ENCODE measurements around the gene GLIS1.

The GLIS1 gene

DNA sequence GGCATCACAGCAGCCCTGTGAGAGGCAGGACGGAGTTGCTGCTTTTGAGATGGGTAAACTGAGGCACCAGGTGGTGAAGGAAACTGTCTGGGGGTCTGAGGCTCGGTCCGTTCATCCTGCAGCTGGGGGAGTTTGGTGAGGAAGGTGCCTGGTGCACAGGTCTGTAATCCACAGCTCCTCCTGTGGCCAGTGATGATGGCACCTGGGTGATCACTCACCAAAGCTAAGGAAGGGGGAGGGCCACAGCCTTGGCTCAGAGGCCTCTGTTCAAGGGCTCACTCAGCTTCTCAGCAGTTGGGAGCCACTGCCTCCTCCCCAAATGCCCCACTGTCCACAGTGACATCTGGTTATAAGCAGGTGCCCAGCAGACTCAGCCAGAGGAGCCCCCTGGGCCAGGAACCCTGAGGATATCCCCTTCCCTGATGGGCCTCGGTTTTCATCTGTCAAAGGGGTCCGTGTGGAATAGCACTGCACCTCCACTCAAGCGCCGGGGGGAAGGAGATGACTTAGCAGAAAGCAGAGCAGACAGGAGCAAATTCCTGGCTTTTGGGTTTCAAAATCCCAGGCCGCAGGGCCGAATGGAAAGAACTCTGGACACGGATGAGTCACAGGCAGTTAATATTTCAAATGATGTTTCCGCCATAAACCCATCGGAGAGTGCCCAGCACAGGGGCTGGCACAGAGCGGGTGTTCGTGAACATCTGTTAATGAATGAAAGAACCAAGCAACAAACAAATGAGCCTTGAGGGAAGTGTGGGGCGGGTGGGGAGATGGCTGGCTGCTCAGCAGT, 197.0 kb downstream of the GLIS1 start:
- Histone ChIP-seq H3K4me1 (ENCODE audit: control insufficient read depth in 5 of 5, insufficient read depth in 5 of 5, low read length in 5 of 5) (peaks cover 0 to 12% (median 10%) of the 10 kb centered on the region in 5 donors), H3K4me3 (ENCODE audit: low read depth in 1 of 5, low read length in 5 of 5) (no peak overlapping the region), H3K27ac (ENCODE audit: low read depth, low read length) (no peak overlapping the region), H3K9me3 (ENCODE audit: control insufficient read depth in 5 of 5, low read length in 5 of 5) (no peaks in the 10 kb centered on the region), H3K9ac (ENCODE audit: low read length in 5 of 5) (no peak overlapping the region), H3K27me3 (ENCODE audit: control insufficient read depth in 5 of 5, insufficient read depth in 4 of 5, low read length in 5 of 5) (no peaks in the 10 kb centered on the region), H3K36me3 (ENCODE audit: control insufficient read depth in 5 of 5, insufficient read depth in 5 of 5, low read length in 5 of 5) (no peaks in the 10 kb centered on the region)

DNA sequence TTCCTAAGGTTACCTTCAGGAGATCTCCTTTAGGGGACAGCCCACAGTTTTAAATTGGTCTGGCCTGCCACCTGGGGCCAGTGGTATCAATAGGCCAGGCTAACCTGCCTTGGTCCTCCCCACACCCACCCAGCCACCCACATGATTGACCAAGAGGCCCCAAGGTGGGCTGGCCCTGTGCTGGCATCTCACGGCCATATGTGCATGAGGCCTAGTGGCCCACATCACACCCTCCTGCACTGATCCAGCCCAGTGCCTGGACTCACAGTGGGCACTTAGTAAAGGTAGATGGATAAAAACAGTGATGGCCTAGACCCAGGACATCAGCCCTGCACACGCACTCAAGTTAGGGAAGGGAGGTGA, 197.7 kb downstream of the GLIS1 start:
- no peaks in the 10 kb centered on the region for H3K36me3 ChIP-seq (ENCODE audit: control insufficient read depth in 5 of 5, insufficient read depth in 5 of 5, low read length in 5 of 5)
- peaks cover 0 to 12% (median 10%) of the 10 kb centered on the region in 5 donors for H3K4me1 ChIP-seq (ENCODE audit: control insufficient read depth in 5 of 5, insufficient read depth in 5 of 5, low read length in 5 of 5)
- no peaks in the 10 kb centered on the region for H3K27me3 ChIP-seq (ENCODE audit: control insufficient read depth in 5 of 5, insufficient read depth in 4 of 5, low read length in 5 of 5)
- no peak overlapping the region for H3K9ac ChIP-seq (ENCODE audit: low read length in 5 of 5)
- H3K9me3 ChIP-seq (ENCODE audit: control insufficient read depth in 5 of 5, low read length in 5 of 5) = no peaks in the 10 kb centered on the region
- no peak overlapping the region for H3K4me3 ChIP-seq (ENCODE audit: low read depth in 1 of 5, low read length in 5 of 5)
- H3K27ac ChIP-seq (ENCODE audit: low read depth, low read length) = no peak overlapping the region

DNA sequence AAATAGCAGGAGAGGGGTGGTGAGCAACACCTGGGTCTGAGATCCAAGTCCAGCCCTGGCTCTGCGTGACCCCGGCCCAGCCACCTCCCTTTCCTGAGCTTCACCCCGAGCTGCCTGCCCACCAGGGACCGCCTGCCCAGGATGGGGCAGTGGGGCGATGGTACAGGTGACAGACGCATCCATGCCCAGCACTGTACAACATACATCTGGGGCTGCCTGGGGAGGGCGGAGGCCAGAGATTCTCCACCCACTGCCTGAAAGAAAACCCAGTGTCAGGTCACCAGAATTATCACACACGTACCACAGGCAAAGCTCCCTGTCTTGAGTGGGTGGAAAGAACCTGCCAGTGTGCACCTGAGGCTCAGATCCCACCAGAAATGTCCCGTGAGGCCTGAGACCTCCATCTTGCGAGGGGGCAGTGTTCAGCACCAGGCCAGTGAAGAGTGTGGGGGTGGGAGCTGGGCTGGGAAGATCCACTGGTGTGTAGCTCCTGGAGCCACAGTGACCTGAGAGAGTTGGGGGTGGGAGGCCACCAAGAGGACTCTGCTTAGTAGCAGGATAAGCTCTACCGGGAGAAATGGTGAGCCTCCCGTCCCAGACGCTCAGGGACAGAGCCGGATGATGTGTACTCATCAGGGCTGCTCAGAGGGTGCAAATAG, 198.2 kb downstream of the GLIS1 start:
- no peak overlapping the region for H3K27ac ChIP-seq (ENCODE audit: low read depth, low read length)
- H3K9me3 ChIP-seq (ENCODE audit: control insufficient read depth in 5 of 5, low read length in 5 of 5) = no peaks in the 10 kb centered on the region
- no peak overlapping the region for H3K9ac ChIP-seq (ENCODE audit: low read length in 5 of 5)
- H3K4me1 ChIP-seq (ENCODE audit: control insufficient read depth in 5 of 5, insufficient read depth in 5 of 5, low read length in 5 of 5) = peaks cover 0 to 12% (median 10%) of the 10 kb centered on the region in 5 donors
- H3K27me3 ChIP-seq (ENCODE audit: control insufficient read depth in 5 of 5, insufficient read depth in 4 of 5, low read length in 5 of 5) = peaks cover 0 to under 1% (median 0%) of the 10 kb centered on the region in 5 donors
- no peak overlapping the region for H3K4me3 ChIP-seq (ENCODE audit: low read depth in 1 of 5, low read length in 5 of 5)
- H3K36me3 ChIP-seq (ENCODE audit: control insufficient read depth in 5 of 5, insufficient read depth in 5 of 5, low read length in 5 of 5) = no peaks in the 10 kb centered on the region

DNA sequence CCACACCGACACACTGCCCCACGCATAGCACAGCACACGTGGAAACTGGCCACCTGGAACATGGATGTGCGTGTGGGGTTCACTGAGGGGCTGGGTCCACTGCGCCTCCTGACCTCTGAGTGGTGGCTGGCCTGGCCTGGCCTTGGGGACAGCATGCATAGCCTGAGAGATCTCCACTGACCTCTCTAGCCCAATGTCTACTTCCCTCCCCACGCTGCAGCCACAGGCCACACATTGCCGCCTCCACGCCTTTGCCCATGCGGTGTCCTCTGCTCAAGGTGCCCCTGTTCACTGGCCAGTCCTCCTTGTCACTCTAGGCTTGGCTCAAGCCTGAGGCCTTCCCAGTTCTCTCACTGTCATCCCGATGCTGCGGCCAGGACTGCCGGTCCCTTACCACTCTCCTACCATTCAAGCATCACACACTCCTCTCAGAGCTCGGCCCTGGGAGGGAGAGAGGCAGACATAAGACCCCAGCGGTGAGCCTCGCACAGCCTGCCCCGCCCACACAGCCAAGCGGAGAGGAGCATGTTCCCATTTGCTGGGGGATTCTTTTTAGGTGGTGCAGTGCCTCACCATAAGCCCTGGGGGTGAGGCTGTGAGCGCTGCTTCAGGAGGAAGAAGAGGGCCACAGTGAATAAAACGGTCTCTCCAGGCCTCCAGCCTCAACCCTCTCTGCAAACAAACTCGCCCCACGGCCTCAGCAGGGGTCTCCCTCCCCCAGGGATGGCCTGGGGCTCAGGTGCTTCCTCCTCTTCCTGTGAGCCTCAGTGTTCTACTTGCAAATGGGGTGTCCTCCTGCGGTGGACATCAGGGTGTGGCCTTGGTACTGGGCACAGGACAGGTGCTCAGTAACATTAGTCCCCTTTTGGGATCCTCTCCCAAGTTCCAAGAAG, 199.0 kb downstream of the GLIS1 start:
- peaks cover 0 to 12% (median 10%) of the 10 kb centered on the region in 5 donors for H3K4me1 ChIP-seq (ENCODE audit: control insufficient read depth in 5 of 5, insufficient read depth in 5 of 5, low read length in 5 of 5)
- no peak overlapping the region for H3K27ac ChIP-seq (ENCODE audit: low read depth, low read length)
- H3K9me3 ChIP-seq (ENCODE audit: control insufficient read depth in 5 of 5, low read length in 5 of 5) = no peaks in the 10 kb centered on the region
- no peak overlapping the region for H3K9ac ChIP-seq (ENCODE audit: low read length in 5 of 5)
- H3K4me3 ChIP-seq (ENCODE audit: low read depth in 1 of 5, low read length in 5 of 5) = no peak overlapping the region
- peaks cover 0 to 5% (median 0%) of the 10 kb centered on the region in 5 donors for H3K27me3 ChIP-seq (ENCODE audit: control insufficient read depth in 5 of 5, insufficient read depth in 4 of 5, low read length in 5 of 5)
- no peaks in the 10 kb centered on the region for H3K36me3 ChIP-seq (ENCODE audit: control insufficient read depth in 5 of 5, insufficient read depth in 5 of 5, low read length in 5 of 5)

DNA sequence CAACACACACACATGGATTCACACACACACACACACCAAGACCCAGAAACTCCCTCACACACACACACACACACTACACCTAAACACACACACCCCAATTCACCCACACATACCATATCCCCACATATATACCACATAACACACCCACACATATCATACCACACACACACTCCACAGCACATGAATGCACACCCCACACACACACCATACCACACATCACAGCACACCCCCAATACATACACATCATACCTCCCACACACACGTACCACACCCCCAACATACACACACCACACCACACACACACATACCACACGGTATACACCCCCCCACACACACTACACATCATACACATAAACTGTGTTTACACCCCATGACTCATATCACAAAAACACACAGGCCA, 199.7 kb downstream of the GLIS1 start:
- H3K27me3 ChIP-seq (ENCODE audit: control insufficient read depth in 5 of 5, insufficient read depth in 4 of 5, low read length in 5 of 5) = peaks cover 0 to 5% (median 0%) of the 10 kb centered on the region in 5 donors
- H3K9me3 ChIP-seq (ENCODE audit: control insufficient read depth in 5 of 5, low read length in 5 of 5) = no peaks in the 10 kb centered on the region
- no peak overlapping the region for H3K27ac ChIP-seq (ENCODE audit: low read depth, low read length)
- no peak overlapping the region for H3K9ac ChIP-seq (ENCODE audit: low read length in 5 of 5)
- H3K36me3 ChIP-seq (ENCODE audit: control insufficient read depth in 5 of 5, insufficient read depth in 5 of 5, low read length in 5 of 5) = no peaks in the 10 kb centered on the region
- H3K4me1 ChIP-seq (ENCODE audit: control insufficient read depth in 5 of 5, insufficient read depth in 5 of 5, low read length in 5 of 5) = peaks cover 0 to 12% (median 10%) of the 10 kb centered on the region in 5 donors
- no peak overlapping the region for H3K4me3 ChIP-seq (ENCODE audit: low read depth in 1 of 5, low read length in 5 of 5)

DNA sequence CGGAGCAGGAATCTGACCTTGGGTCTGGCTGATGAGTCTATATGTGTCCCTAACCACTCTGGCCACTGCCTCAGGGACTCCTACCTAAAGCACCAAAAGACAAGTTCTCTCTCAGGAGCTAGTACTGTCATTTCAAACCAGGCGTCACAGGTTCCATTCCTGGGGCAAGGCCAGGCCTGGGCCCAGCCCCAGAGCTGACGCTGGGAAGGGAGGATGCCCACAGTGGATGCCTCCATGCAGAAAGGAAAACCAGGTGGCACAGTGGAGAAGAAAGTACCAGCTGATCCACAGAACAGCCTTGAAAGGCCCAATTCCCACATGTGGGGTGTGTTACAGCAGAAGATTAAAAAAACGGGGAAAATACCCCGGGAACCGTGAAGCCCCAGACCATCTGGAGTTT, 202.4 kb downstream of the GLIS1 start:
- H3K9me3 ChIP-seq (ENCODE audit: control insufficient read depth in 5 of 5, low read length in 5 of 5) = no peaks in the 10 kb centered on the region
- H3K36me3 ChIP-seq (ENCODE audit: control insufficient read depth in 5 of 5, insufficient read depth in 5 of 5, low read length in 5 of 5) = no peaks in the 10 kb centered on the region
- H3K27me3 ChIP-seq (ENCODE audit: control insufficient read depth in 5 of 5, insufficient read depth in 4 of 5, low read length in 5 of 5) = peaks cover 0 to 7% (median 3%) of the 10 kb centered on the region in 5 donors
- H3K9ac ChIP-seq (ENCODE audit: low read length in 5 of 5) = no peak overlapping the region
- H3K27ac ChIP-seq (ENCODE audit: low read depth, low read length) = no peak overlapping the region
- no peak overlapping the region for H3K4me3 ChIP-seq (ENCODE audit: low read depth in 1 of 5, low read length in 5 of 5)
- peaks cover 0 to 5% (median 0%) of the 10 kb centered on the region in 5 donors for H3K4me1 ChIP-seq (ENCODE audit: control insufficient read depth in 5 of 5, insufficient read depth in 5 of 5, low read length in 5 of 5)

DNA sequence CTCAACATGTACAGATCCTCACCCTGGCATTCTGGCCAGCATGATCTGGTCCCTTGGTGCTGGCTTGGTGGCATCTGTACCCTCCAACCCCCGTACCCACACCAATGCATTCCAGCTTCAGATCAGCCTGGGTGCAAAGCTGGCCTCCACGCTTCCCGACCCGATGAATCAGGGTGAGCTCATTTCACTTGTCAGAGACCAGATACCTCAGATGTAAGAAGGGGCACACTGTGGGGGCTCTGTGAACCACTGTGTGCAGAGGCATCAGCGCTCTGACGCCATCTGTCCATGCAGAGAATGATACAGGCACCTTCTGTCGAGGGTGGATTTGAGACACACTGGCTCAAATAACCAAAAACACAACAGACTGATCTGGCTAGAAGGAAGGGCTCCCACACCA, 203.1 kb downstream of the GLIS1 start:
- Histone ChIP-seq H3K4me3 (ENCODE audit: low read depth in 1 of 5, low read length in 5 of 5) (no peak overlapping the region), H3K9me3 (ENCODE audit: control insufficient read depth in 5 of 5, low read length in 5 of 5) (no peaks in the 10 kb centered on the region), H3K9ac (ENCODE audit: low read length in 5 of 5) (no peak overlapping the region), H3K27ac (ENCODE audit: low read depth, low read length) (no peak overlapping the region), H3K27me3 (ENCODE audit: control insufficient read depth in 5 of 5, insufficient read depth in 4 of 5, low read length in 5 of 5) (peaks cover 0 to 7% (median 3%) of the 10 kb centered on the region in 5 donors), H3K36me3 (ENCODE audit: control insufficient read depth in 5 of 5, insufficient read depth in 5 of 5, low read length in 5 of 5) (no peaks in the 10 kb centered on the region), H3K4me1 (ENCODE audit: control insufficient read depth in 5 of 5, insufficient read depth in 5 of 5, low read length in 5 of 5) (peaks cover 0 to 5% (median 0%) of the 10 kb centered on the region in 5 donors)

DNA sequence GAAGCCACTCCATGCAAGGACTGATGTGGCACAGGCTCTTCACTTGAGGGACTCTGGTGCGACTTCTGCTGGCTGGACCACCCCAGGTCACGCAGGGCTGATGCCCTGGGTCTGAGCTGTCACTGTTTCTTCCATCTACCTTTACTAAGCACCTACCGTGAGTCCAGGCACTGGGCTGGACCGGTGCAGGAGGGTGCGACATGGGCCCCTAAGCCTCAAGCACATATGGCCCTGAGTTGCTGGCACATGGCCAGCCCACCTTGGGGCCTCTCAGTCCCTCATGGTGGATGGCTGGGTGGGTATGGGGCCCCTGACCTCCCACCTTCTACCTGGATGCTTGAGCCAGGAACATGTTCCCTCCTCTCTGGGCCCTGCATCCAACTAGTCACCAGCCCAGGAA, 203.7 kb downstream of the GLIS1 start:
- peaks cover 0 to 7% (median 3%) of the 10 kb centered on the region in 5 donors for H3K27me3 ChIP-seq (ENCODE audit: control insufficient read depth in 5 of 5, insufficient read depth in 4 of 5, low read length in 5 of 5)
- peaks cover 0 to 5% (median 0%) of the 10 kb centered on the region in 5 donors for H3K4me1 ChIP-seq (ENCODE audit: control insufficient read depth in 5 of 5, insufficient read depth in 5 of 5, low read length in 5 of 5)
- no peak overlapping the region for H3K4me3 ChIP-seq (ENCODE audit: low read depth in 1 of 5, low read length in 5 of 5)
- H3K36me3 ChIP-seq (ENCODE audit: control insufficient read depth in 5 of 5, insufficient read depth in 5 of 5, low read length in 5 of 5) = no peaks in the 10 kb centered on the region
- no peak overlapping the region for H3K9ac ChIP-seq (ENCODE audit: low read length in 5 of 5)
- H3K27ac ChIP-seq (ENCODE audit: low read depth, low read length) = no peak overlapping the region
- no peaks in the 10 kb centered on the region for H3K9me3 ChIP-seq (ENCODE audit: control insufficient read depth in 5 of 5, low read length in 5 of 5)

DNA sequence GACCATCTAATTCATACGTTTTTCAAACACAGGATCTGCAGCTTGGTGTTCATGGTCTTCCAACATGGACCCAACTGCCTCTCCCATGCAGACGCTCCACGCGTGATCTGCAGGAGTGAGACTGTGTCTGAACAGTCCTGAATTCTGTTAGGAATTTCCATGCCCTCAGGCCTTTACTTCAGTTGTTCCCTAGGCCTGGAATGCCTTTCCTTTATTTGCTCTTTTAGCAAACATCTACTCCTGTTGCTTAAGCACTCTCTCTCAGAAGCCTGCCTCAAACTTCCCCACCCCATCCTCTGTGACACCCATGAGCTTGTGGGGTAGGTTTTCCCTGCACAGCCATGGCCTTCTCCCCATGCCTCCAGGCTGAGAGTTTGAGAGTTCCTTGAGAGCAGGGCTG, 206.1 kb downstream of the GLIS1 start:
- peaks cover 0 to 5% (median 0%) of the 10 kb centered on the region in 5 donors for H3K4me1 ChIP-seq (ENCODE audit: control insufficient read depth in 5 of 5, insufficient read depth in 5 of 5, low read length in 5 of 5)
- H3K27me3 ChIP-seq (ENCODE audit: control insufficient read depth in 5 of 5, insufficient read depth in 4 of 5, low read length in 5 of 5) = peaks cover 0 to 7% (median 3%) of the 10 kb centered on the region in 5 donors
- no peaks in the 10 kb centered on the region for H3K9me3 ChIP-seq (ENCODE audit: control insufficient read depth in 5 of 5, low read length in 5 of 5)
- no peaks in the 10 kb centered on the region for H3K36me3 ChIP-seq (ENCODE audit: control insufficient read depth in 5 of 5, insufficient read depth in 5 of 5, low read length in 5 of 5)
- H3K27ac ChIP-seq (ENCODE audit: low read depth, low read length) = no peak overlapping the region
- H3K9ac ChIP-seq (ENCODE audit: low read length in 5 of 5) = no peak overlapping the region
- H3K4me3 ChIP-seq (ENCODE audit: low read depth in 1 of 5, low read length in 5 of 5) = no peak overlapping the region

Data from subcutaneous abdominal adipose tissue (tissue), 5 donors.